ENCODE measurements around the gene RBKS.
"Not testable (repeated sequence)": the region's sequence is repeated elsewhere in the genome, so short reads cannot be mapped to it uniquely, and the experiment has no call there.

RBKS gene

DNA sequence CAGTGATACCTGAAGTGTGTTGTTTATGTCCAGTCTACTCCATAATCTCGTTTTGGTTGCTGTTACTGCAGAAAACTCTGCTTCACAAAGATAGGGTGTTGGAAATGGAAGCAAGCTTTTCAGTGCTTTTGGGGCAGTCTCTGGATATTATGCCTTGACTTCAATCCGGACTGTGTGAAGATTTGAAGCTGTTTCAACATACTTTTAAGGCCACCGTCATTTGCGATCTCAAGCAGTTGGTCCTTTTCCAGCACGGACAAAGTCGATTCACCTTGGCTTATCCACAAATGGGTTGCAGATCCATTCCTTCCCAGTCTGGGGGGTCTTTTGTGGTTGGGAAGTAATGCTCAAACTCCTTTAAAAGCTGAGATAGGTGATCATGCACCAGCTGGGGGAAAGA, 20.4 kb downstream of the RBKS start:
- DNase-seq: no peak

DNA sequence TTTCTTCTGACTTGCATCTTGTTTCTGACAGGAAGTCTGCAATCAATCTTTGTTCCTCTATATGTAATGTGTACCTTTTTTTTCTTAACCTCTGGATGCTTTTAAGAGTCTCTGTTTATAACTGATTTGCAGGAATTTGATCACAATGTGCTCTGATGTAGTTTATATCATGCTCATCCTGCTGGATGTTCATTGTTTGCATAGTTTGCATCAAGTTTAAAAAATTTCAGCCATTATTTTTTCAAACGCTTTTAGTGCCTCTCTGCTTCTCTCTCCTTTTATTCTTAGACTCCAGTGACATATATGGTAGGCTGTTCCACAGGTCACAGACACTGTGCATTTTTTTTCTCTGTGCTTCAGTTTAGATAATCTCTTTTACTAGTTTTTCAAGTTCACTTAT, 23.9 kb downstream of the RBKS start:
- no peak for DNase-seq

DNA sequence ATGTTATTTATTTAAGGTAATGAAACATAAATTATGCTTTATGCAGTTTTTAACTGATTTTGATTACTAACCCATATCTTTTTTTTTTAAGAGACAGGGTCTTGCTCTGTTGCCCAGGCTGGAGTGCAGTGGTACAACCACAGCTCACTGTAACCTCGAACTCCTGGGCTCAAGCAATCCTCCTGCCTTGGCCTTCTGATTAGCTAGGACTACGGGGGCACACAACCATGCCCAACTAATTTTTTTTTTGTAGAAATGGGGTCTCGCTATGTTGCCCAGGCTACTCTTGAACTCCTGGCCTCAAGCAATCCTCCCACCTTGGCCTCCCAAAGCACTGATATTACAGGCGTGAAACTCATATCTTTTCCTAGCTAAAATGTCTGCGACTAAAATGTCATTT, 26.2 kb downstream of the RBKS start:
- not testable (repeated sequence) for DNase-seq

DNA sequence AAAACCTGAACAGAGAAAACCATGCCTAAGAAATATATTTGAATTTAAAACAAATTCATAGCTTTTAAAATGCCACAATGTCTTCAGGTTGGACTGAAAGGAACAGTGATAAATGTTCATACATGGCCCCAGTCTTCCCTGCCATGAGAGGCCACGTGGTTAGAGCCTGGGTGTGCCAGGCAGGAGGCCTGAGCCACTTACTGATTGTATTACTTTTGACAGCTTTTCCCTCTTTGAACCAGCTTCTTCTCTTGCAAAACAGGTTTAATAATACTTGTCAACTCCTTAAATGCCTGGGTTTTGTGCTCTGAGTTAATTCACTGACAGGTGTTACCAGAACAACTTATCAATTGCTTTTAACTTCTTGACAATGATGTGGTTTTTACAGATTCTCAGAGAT, 27.0 kb downstream of the RBKS start:
- no peak for DNase-seq

DNA sequence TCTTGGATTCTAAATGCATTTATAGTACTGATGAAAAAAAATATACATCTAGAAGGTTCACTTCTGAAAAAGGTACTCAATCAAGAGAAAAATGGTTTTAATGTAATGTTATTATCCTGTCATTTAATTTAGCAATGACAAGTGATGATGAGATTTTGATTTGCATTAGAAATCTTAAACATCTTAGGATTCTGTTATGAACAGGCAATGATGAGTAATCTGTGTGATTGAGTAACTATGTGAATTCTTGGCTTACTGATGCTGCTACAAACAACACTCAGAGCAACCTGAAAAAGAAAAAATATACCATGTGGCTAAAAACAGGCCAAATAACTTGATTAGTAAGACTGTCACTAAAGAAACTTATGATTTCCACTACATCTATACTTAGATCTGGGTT, 30.1 kb downstream of the RBKS start:
- DNase-seq: no peak

DNA sequence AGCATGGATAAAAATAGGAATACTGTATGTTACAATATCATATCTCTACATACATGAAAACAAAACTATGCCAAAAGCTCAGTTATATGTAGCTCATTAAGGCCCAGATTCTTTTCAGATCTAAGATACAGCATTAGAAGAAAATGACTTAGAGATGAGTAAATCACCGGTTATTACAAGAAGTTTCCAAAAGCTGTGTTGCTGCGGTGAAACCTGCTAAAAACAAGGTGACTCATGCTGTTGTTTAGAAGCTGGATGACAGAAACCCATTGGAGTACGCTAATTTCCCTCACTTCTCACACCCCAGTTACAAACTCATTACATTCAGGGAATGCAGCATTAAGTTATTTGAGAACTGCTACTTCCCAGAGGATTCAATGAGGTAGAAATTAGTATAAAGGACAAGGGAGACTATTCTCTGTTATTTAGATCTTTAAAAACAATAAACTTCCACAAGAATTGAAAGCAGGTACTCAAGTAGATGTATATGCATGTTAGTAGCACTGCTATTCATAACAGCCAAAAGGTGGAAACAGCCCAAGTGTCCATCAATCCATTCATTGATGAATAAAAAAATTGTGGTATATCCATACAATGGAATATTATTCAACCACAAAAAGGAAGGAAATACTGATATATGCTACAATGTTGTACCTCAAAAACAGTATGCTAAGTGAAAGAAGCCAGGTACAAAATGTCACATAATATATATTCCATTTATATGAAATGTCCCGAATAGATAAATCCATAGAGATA, 32.6 kb downstream of the RBKS start:
- no peak for DNase-seq

DNA sequence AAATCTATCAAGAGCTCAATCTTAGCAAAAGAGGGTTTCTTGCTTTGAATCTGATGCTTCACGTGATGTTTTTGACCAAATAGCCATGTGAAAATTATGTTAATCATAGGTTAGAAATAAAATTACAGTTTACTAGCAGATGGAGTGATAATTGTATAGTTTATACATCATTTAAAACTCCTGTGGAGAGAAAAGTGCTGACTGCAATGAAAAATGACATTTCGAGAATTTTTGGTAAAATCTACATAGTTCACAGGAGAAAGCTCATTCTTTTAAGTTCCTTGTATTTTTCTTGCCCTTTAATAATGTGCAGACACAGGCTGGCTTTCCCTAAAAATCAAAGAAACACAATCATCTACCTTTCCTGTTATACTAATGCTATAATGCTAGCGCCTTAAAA, 33.2 kb downstream of the RBKS start:
- DNase-seq: no peak

DNA sequence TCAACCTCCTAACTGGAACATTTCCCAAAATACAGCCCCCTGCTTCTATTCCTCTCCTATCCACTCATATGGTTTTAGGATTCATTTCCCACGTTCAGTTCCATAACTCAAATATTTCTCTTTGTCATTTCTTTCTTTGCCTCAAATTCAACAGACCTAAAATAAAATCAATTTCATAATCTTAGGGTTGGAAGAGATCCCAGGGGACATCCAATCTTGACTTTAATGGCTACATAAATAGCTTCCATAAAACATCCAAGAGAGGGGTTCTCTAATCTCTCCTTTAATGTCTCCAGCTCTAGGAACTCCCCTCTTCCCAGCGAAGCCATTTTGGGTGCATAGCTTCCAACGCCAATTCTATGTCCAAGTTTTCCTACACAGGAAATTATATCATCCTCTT, 33.8 kb downstream of the RBKS start:
- no peak for DNase-seq

DNA sequence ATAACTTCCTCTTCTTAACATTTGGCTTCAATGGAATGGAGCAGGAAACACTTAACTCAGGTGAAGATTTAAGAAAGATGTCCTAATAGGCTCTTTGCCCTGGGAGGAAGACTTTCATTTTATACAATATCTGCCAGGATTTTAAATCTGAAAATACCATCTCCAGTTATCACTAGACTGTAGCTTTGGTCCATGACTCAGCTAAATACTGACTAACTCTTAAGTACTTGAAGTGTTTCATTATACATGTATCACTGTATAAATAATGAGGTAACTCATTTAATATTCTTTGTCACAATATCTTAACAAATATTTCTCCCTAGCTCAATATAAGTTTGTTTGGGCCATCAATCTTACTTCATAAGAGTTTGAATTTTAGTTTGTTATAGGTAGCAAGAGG, 34.7 kb downstream of the RBKS start:
- DNase-seq: no peak

DNA sequence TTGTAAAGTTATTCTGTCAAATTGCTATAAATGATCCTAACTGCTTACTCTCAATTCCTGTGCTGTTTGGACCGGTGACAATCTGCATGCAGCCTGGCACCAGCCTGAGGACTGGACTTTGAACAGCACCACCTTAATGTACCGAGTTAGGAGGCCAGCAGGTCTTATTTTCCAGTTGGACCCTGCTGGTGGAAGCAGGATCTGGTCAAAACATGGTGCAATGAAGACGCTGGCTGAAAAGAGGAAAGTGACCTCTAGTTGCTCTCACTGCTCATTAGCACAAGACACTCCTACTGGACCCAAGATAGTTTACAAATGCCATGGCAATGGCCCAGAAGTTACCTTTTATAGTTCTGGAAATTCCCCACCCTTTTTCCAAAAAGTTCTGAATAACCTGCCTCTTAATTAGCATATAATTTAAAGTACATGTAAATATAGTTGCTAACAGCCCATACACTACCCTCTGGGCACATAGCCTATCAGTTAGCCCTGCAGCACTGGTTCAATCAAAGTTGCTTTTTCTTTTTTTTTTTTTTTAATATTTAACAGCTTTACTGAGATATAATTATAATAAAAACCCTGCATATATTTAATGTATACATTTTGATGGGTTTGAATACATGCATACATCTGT, 35.8 kb downstream of the RBKS start:
- no peak for DNase-seq

DNA sequence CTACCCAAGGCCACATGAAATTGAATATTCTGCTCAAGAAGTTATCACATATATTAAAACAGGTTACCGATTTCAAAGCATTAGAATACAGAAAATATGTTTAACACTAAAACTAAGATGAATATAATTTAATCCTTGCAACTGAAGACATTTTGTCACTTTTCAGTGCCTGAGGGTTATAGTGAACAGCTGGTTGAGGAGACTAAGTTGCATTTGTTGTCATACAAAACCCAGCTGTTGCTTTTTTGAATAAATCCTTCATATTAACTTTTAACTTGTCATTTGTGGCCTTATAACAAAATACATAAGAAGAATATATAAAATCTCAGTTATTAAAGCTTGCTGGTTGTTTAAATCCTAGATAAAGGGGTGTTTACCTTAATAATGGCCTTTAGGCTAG, 37.5 kb downstream of the RBKS start:
- no peak for DNase-seq

DNA sequence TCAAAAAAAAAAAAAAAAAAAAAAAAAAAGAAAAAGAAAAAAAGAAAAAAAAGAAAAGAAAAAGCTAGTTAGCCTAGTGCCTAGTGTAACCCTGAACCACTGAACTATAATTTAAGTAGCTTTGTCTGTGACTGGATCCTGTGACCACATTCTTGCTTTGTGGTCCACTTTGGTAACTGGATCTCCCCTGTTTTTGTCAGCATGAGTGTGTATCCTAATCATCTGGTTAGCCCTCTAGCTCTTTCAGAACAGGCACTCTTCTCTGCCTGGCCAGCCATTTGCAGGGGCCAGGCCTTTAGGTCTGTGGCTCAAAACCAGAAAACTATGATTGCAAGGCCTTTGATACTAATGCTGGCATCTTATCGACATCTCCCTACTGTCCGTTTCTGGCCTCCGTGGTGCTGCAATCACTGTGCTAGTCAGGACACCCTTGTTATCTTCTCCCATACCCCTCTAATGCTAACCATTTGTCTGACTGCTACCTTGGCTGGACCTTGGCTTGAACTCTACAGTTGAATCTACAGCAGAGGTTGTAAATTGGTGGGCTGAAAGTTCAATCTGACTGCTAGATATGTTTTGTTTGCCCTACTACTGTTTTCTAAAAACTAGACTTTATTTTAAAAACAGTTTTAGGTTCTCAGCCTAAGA, 40.5 kb downstream of the RBKS start:
- no peak for DNase-seq

DNA sequence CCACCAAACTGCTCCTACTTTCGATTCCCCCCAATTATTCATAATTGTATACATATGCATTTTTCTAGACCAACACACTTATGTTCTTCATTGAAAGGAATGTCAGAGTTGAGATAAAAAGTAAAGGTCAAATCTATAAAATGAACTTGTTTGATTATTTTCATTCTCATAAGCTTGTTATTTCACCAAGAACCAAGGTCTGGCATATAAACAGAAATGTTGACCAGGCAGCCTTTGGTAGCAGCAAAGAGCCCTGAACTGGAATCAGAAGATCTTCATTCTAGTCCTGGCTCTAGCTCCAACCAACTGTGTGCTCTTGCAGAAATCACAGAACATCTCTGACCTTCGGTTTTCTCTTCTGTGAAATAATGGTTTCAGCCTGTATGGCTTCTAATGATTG, 42.9 kb downstream of the RBKS start:
- no peak for DNase-seq

DNA sequence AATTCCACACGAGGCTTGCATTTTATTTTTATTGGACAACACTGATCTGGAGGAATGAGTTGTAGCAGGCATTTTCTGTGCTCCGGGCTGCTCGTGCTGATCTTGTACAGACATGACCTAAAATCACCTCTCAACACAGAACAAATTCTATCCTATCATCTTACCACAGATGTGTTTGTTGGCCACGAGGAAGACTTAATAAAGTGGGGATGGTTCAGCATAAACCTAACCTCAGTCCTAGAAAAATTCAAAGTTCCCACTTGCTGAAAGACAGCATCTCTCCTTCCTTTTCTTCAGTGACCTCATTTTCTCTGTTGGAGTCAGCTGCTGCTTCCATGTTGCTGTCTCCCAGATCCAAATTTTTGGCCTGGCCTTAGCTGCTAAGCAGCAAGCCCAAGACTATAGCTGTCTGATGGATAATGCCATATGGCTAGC, 45.3 kb downstream of the RBKS start:
- DNase-seq: no peak

DNA sequence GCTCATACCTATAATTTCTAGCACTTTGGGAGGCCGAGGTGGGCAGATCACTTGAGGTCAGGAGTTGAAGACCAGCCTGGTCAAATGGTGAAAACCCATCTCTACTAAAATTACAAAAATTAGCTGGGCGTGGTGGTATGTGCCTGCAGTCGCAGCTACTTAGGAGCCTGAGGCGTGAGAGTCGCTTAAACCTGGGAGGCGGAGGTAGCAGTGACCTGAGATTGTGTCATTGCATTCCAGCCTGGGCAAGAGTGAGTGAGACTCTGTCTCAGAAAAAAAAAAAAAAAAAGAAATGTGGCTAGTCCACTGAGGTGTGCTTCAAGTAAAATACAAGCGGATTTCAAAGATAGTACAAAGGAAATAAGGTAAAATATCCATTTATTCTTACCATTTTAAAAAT, 46.2 kb downstream of the RBKS start:
- no peak for DNase-seq

DNA sequence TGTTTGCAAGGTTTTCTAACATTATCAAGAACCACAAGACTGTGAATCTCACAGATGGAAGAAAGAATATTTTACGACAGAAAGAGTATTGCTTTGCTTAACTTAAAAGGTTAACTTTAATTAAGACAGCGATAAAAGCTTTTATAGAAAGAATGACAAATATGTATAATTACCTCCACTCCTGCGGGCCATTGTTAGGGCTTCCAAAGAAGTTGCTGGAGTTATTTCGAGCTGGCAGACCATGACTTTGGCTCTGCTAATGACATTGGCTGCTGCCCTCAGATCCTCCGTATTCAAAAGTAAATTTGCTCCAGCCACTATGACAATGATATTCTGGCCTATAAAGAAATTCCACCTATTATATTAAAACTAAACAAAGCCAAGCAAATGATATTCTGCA, 47.3 kb downstream of the RBKS start:
- DNase-seq: no peak

DNA sequence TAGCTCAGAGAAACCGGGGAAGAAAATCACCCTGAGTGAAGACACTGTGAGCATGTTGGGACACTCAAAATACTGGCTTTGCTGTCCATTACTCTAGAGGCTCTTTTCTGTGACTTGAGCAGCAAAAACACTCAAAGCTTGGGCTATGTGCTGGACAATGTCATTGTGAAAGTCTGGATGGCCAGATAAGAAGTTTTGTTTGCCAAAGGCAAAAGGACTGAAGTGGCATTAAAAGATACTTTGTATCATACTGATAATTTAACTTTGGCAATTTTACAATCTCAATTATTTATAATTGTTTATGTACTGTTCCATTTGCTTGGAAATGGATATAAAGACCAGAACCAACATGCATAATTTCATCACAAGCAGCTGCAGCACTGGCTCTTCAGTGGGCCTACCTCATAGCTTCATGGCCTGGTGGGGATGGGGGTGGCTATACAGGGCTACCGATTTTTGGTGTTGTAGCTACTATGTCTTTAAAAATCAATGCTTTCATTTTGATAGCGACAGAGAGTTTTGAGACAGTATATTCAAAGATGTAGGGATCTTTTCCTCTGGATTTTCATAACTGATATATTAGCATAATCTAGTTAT, 51.1 kb downstream of the RBKS start:
- no peak for DNase-seq

DNA sequence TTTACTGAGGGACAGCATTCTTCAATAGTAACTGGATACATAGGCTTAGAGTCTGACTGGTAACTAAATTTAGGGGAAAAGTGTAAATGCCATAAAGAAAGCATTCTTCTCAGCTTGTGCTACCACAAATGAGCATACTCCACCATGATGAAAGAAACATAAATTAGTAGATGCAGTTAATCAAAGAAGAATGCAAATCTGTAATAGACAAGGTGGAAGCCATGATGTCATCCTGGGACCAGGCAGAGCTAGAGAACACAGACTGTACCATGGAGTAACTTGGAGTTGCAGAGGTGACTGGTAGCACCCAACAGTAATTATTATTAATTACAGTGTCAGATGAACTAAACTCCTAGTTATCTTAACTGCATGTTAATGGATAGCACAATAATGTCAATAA, 51.7 kb downstream of the RBKS start:
- DNase-seq: no peak

DNA sequence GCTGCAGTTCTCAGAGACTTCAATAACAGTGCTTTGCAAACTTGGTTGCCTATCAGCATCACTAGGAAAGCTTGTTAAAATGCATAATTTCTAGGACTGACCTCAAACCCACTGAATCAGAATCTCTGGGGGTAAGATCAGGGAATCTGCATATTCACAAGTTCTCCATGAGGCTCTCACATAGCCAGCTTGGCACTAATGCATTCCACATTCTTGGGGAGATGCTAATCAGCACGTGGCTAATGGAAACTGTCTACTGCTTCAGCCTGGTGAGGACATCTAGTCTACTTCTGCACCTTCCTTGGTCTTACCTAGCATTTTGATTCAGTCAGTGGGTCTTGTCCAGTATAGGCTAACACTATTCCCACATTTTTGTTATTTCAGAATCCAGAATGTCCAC, 56.3 kb downstream of the RBKS start:
- DNase-seq: no peak

DNA sequence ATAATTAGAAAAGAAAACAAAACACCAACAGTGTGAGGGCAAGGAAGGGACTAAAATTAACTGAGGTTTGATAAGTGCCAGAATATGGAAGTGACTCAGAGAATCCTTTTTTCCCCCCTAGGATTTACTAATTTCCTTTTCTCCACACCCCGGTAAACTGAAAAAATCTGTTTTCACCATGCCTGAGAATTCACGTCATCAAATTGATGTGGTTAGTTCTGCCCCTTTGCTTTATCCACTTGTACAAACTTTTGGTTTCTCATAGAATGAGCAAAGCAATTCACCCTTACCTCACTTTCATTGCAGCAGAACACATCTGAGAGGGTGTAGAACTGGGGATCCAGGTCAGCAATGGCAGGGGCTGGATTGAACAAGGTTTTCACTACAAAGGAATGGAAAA, 57.8 kb downstream of the RBKS start:
- no peak for DNase-seq

DNA sequence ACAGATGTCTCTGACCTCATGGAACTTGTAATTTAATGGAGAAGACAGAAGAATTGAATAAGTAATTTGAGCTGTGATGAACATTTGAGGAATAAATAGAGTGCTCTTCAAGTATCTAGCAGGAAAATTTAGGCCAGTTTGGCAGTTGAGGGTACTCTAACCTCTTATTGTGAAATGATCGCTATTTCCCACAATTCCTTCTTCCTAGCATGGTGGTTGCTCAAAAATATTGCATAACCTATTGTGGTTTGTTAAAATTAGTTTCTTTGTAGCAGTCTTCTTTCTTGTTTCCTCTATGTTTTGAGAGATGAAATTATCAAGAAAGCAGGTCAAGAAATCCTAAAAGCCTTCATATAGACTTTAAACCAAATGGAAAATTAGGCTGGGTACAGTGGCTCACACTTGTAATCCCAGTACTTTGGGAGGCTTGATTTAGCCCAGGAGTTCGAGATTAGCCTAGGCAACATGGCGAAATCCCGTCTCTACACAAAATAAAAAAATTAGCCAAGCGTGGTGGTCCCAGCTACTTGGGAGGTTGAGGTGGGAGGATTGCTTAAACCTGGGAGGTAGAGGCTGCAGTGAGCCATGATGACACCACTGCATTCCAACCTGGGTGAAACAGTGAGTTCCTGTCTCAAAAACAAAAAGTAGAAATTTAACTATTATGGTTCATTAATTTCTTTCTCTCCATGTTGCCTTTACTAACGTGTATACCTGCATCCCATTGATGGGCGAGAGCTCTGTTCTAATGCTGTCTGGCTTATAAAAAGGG, 58.7 kb downstream of the RBKS start:
- no peak for DNase-seq

DNA sequence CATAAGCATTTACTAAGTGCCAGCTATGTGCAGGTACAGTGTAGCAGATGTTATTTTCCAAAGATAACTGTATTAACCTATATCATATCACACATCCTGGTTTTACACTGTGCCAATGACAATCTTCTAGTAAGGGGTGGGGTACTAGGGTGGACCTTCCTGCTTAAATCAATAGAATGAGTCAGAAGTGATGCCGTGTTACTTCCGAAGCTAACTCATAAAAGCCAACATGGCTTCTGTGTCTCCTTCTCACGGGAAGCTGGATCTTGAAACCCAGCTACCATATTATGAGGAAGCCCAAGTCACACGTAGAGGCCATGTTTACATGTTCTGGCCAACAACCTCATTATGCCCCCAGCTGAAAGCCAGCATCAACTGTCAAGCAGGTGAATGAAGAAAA, 59.5 kb downstream of the RBKS start:
- no peak for DNase-seq

DNA sequence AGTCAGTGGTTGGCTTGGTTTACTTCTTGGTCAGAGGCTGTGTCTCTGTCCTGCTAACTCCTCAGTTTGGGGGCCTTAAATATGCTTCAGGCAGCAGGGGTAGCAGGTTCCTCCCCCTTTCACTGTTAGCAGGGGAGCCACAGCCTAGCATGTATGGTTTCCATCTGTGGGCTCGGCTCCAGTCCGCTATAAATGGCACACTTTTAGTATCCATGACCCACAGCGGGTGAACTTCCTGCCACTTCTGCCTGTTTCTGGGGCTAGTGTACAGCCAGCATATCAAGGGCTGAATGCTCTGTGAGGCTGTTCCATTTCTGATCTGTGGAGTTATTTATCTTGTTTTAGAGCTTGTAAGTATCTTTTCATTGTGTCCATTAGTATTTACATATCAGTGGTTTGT, 60.4 kb downstream of the RBKS start:
- DNase-seq: no peak

All from activated CD4-positive, CD25-positive, alpha-beta regulatory T cell treated with anti-CD3 and anti-CD28 coated beads, Interleukin-2, amount 50 U/mL, for 72 hours (primary cell).